Hippocampal formation (tissue), 2 donors: ENCODE results near the gene ZNF865.

Source experiments
- DNase-seq, 2 donors: peaks; one replicate each; lab custom pipeline; 2025; lab: John Stamatoyannopoulos, UW

Gene ZNF865

GRCh38 chr19:55658846-55659459, 53.5 kb downstream of the ZNF865 start:
- no peak for DNase-seq

GRCh38 chr19:55659822-55660221, 54.4 kb downstream of the ZNF865 start:
- no peak for DNase-seq

GRCh38 chr19:55660404-55660803, 55.0 kb downstream of the ZNF865 start:
- DNase-seq: no peak

- no peak for DNase-seq
These were observed 55.5 kb downstream of the ZNF865 start for GRCh38 chr19:55660991-55661390.

GRCh38 chr19:55661826-55662225, 56.4 kb downstream of the ZNF865 start:
- DNase-seq: no peak

- no peak for DNase-seq
These were observed 58.5 kb downstream of the ZNF865 start for GRCh38 chr19:55663846-55664536.

- DNase-seq: no peak
These were observed 61.0 kb downstream of the ZNF865 start for GRCh38 chr19:55666343-55667005.
